ENCODE data around the gene GP9. TPM values are rescaled to one million over a fixed set of nuclear protein-coding genes. Genes with fewer than 3 reads are reported as not detected.
A peak's percentile ranks its signal among the peaks of the same experiment; 100 is the strongest.

Gene GP9
- total RNA-seq, 1 experiment from 2014 or later, result not detected

DNA sequence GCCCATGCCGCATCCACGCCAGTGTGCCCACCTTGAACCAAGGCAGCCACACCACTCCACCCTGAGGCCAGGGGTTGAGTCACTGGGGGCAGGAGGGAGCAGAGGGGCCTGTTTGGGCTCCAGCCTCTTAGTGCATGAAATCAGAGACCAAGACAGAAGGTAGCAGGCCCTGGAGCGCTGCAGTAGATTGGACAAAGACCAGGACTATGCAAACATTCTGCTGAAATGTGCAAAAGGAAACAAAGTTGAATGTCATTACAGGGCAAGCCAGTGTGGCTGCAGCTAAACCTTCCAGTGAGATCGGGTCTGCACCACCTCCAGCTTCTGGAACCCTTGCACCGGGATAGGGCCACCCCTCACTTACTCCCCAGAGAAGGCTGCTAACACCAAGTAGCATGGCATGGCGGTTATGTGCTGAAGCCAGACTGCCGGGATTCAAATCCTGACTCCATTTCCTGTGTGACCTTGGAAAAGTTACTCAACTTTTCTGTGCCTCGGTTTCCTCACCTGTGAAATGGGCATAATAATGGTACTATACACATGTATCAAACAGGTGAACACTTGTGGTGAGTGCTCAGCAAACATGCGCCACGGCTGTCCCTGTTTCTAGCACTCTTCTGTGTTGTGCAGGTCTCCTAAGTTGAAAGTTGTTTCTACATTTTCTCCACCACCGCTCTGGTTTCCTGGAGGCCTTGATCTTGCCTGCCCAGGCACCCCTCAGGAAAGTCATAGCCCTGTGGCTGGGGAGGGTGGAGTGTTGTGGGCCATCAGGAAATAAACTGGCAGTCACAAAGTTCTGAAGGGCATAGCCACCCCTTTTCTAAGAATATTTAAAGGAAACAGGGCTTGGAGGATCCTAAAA lies 25.0 kb upstream of the GP9 start:
- no peak for DNase-seq
- H3K27me3 ChIP-seq (ENCODE audit: control insufficient read depth, insufficient read depth, low read length), result no peaks in the 10 kb centered on the region
- no peak overlapping the region for H3K4me3 ChIP-seq (ENCODE audit: insufficient read depth, low read depth, low read length)
- H3K36me3 ChIP-seq (replicated peaks; ENCODE audit: control insufficient read depth, insufficient read depth, low read length), result no peaks in the 10 kb centered on the region

DNA sequence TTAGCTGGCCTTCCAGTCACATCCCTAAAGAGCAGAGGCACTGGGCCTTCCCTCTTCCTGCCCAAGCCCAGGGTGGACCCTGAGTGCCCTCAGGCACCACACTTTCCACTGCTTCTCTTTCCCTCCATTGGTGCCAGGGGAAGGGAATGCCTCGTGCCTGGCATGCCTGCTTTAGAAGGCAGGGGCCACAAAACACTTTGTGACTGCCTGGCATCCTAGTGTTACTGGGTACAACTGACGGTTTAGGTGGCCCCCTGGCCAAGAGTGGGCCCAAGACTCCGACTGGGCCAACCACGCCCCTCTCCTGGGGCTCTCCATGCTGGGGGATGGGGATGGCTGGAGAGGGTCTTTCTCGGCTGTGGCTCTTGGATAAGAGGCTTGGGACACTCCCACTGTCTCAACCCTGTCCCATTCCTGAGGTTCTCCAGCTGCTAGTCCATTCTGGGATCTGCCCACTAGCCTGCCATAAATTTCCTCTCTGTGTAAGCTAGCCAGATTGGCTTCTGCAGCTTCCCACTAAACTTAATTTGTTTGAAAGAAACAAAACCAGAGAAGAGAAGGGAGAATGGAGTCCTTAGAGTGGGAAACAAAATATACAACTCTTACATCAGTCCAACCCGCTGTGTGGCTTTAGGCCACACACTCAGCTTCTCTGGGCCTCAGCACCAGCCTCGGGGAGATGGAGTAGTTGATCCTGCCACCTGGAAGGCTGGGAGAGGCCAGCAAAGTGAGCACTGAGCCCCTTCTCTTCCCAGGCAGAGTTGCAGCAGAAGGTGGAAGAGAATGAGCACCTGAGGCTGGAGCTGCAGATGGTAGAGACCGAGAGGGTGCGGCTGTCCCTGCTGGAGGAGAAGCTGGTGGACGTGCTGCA lies 24.1 kb upstream of the GP9 start:
- no peaks in the 10 kb centered on the region for H3K36me3 ChIP-seq (replicated peaks; ENCODE audit: control insufficient read depth, insufficient read depth, low read length)
- H3K27me3 ChIP-seq (ENCODE audit: control insufficient read depth, insufficient read depth, low read length), result no peaks in the 10 kb centered on the region
- no peak overlapping the region for H3K4me3 ChIP-seq (ENCODE audit: insufficient read depth, low read depth, low read length)
- DNase-seq, result peak; percentile 28

DNA sequence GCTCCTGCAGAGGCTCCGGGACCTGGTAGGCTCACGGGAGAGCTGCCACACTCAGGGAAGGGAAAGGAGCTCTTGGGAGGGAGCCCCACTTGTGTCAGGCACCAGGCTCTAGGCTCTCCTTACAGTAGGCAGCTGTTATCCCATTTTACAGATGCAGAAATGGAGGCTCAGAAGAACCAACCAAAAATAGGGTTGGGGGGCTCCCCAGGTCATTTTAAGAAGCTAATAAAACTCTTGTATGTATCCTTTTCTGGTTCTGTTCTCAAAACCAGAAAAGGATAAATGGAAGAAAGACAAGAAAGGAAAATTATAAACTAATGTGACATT lies 23.5 kb upstream of the GP9 start:
- no peak overlapping the region for H3K4me3 ChIP-seq (ENCODE audit: insufficient read depth, low read depth, low read length)
- DNase-seq, result no peak

DNA sequence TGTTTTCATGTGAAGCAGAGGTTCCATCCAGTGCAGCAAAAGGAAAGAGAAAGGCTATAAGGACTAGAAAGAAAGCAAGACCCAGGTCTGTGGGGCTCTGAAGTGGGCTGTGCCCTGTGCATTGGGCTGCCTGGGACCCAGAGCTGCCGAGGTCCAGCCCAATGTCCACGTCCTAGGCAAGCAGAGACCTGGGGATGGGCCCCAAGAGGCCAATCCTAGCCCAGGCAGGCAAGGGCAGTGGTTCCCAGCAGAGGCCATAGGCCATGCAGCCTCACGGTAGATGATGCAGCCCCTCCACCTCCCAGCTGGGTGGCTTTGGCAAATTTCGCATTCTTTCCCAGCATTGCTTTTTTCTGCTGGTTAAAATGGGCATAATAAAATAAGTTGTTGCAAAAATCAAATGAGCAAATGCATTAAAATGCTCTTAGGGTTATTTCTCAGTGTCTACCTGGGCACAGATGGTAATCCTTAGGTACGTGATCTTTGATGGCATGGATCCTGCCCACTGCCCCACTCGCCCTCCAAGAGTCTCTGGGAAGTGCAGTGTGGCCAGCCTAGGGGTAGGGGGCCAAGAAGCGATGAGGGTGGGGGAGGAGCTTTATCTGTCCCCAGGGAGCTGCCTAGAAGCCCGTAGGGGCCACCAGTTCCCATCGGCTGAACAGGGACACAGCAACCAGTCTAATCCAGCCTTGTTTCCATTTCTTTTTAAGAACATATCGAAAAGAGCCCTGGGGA lies 22.3 kb upstream of the GP9 start:
- Histone ChIP-seq H3K36me3 (replicated peaks; ENCODE audit: control insufficient read depth, insufficient read depth, low read length) (no peaks in the 10 kb centered on the region), H3K27me3 (ENCODE audit: control insufficient read depth, insufficient read depth, low read length) (no peaks in the 10 kb centered on the region), H3K4me3 (ENCODE audit: insufficient read depth, low read depth, low read length) (no peak overlapping the region)
- peak; percentile 72 for DNase-seq

More for the DNA sequence above, 23.5 kb upstream of the GP9 start:
- H3K36me3 ChIP-seq (replicated peaks; ENCODE audit: control insufficient read depth, insufficient read depth, low read length), result no peaks in the 10 kb centered on the region
- no peaks in the 10 kb centered on the region for H3K27me3 ChIP-seq (ENCODE audit: control insufficient read depth, insufficient read depth, low read length)

DNA sequence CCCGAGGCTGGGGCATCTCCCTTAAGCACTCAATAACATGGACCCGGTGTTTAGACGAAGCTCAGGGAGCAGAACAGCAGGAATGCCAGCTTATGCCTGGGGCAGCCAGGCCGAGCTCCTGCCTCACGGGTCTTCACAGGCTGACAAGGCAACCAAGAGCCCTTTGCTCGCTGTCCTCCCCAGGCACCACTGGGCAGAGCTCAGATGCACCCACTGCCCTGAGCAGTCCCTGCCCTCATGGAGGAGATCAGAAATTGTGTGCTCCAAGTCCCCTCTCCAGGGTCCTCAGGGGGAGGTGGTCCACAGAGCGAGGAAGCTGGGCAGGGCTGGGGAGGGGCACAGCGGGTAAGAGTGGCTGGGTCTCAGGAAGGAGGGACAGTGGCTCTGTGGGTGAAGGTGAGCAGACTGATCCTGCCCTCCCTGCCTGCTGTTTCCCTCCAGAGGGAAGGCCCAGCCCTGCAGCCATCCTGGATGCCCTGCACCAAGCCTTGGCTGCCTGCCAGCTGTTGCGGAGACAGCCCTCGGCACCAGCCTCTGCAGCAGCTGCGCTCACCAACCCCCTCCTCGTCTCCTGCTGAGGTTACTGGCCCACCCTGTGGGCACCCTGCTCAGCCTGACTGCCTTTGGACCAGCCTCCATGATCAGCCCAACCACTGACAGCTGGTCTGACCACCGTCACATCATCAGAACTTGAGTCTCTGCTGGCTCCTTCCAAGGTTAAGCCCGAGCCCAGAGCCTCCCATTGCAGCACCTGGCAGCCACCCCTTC lies 21.1 kb upstream of the GP9 start:
- H3K4me3 ChIP-seq (ENCODE audit: insufficient read depth, low read depth, low read length), result no peak overlapping the region
- no peaks in the 10 kb centered on the region for H3K36me3 ChIP-seq (replicated peaks; ENCODE audit: control insufficient read depth, insufficient read depth, low read length)
- peak; percentile 51 for DNase-seq
- no peaks in the 10 kb centered on the region for H3K27me3 ChIP-seq (ENCODE audit: control insufficient read depth, insufficient read depth, low read length)

DNA sequence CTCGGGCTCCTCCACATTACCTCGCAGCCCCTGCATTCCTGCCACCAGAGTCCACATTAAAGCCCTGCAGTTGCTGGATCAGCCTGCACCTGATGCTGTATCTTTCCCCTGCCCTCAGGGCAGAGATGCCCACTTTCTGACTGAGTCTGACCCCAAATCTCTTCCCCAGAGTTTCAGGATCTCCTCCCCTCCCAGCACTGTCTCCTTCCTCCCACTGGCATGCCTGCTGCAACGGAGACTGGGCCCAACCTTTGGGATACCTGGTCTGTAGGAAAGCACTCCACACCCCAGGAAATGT lies 20.6 kb upstream of the GP9 start:
- DNase-seq, result peak; percentile 45
- Histone ChIP-seq H3K4me3 (ENCODE audit: insufficient read depth, low read depth, low read length) (no peak overlapping the region), H3K36me3 (replicated peaks; ENCODE audit: control insufficient read depth, insufficient read depth, low read length) (no peaks in the 10 kb centered on the region), H3K27me3 (ENCODE audit: control insufficient read depth, insufficient read depth, low read length) (no peaks in the 10 kb centered on the region)

DNA sequence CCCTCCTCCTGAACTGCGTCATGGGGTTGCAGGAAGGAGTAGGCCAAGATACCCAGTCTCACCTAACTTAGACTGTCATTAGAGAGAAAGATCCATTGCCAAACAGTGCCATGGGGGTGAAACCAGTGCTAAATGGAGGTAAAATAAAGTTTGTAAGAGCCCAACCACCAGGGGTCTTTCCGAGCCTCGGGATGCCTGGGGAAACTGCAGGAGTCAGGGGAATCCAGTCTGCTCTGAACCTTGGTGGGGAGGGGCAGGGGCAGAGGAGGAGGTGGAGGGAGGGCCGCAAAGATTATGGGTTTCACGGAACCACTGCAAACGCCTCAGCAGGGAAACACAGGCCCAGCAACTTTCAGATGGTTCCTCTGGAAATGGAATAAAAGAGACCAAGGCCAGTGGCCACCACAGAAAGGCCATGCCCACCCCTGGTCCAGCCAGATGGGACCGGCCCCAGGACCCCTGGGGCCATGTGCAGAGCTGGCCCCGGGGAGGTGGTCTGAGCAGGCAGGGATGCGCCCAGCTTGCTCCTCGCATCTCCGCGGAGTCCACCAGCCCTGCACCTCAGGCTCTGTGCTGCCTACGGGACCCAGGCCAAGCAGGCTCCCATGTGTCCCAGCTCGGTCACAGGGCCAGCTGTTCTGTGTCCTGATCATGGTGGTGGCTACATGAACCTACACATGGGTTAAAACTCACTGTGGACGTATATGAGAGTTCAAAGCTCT lies 19.8 kb upstream of the GP9 start:
- no peaks in the 10 kb centered on the region for H3K27me3 ChIP-seq (ENCODE audit: control insufficient read depth, insufficient read depth, low read length)
- H3K36me3 ChIP-seq (replicated peaks; ENCODE audit: control insufficient read depth, insufficient read depth, low read length), result no peaks in the 10 kb centered on the region
- peak; percentile 75 for DNase-seq
- no peak overlapping the region for H3K4me3 ChIP-seq (ENCODE audit: insufficient read depth, low read depth, low read length)

DNA sequence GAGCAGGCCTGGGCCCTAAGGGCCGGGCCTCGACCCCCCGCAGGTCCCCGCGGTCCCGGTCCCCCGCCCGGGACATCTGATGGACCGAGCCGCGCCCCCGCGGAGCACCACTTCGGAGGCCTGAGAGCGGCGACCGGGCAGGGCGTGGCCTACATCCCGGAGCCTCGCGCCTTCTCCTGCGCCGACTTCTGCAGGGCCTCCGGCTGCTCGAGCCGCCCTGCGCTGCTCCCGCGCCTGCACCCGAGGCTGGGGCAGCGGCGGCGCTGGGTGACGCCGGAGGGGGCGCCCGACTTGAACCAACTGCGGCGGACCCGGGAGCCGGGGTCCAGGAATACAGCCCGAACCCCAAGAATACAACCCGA lies 14.9 kb upstream of the GP9 start:
- Histone ChIP-seq H3K27me3 (ENCODE audit: control insufficient read depth, insufficient read depth, low read length) (no peaks in the 10 kb centered on the region), H3K4me3 (ENCODE audit: insufficient read depth, low read depth, low read length) (no peak overlapping the region), H3K36me3 (replicated peaks; ENCODE audit: control insufficient read depth, insufficient read depth, low read length) (no peaks in the 10 kb centered on the region)
- DNase-seq, result peak; percentile 72

DNA sequence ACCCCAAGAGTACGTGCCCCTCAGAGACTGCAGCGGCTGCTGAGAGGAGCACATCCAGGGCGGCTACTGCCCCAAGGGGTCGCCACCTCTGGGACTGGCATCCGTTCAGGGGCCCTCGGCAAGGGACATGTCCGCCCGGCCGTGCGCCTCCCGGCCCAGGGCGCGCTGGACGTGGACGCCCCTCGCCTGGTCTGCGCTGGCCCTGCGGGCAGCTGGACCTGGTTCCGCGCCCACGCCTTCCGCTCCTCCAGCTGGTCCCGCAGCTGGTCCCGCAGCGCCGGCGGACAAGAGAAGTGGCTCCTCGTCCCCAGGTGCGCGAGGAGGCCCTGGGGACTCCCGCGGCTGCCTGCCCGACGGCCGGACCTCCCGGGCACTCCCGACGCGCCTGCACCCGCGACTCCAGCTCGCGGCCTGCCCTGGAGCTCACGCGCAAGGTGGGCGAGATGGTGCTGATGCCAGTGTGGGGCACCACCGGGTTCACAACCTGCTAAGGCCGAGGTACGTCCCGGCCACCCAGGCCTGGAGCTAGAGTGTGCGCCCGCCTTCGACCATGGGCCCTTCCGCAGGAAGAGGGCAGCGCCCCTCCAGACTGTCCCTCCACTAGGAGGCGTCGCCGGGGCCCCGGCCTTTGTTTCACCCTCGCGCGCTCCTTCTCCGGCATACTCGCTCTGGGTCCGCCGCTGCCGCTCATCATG lies 14.4 kb upstream of the GP9 start:
- no peak overlapping the region for H3K4me3 ChIP-seq (ENCODE audit: insufficient read depth, low read depth, low read length)
- peak; percentile 91 for DNase-seq
- H3K36me3 ChIP-seq (replicated peaks; ENCODE audit: control insufficient read depth, insufficient read depth, low read length), result no peaks in the 10 kb centered on the region
- no peaks in the 10 kb centered on the region for H3K27me3 ChIP-seq (ENCODE audit: control insufficient read depth, insufficient read depth, low read length)

DNA sequence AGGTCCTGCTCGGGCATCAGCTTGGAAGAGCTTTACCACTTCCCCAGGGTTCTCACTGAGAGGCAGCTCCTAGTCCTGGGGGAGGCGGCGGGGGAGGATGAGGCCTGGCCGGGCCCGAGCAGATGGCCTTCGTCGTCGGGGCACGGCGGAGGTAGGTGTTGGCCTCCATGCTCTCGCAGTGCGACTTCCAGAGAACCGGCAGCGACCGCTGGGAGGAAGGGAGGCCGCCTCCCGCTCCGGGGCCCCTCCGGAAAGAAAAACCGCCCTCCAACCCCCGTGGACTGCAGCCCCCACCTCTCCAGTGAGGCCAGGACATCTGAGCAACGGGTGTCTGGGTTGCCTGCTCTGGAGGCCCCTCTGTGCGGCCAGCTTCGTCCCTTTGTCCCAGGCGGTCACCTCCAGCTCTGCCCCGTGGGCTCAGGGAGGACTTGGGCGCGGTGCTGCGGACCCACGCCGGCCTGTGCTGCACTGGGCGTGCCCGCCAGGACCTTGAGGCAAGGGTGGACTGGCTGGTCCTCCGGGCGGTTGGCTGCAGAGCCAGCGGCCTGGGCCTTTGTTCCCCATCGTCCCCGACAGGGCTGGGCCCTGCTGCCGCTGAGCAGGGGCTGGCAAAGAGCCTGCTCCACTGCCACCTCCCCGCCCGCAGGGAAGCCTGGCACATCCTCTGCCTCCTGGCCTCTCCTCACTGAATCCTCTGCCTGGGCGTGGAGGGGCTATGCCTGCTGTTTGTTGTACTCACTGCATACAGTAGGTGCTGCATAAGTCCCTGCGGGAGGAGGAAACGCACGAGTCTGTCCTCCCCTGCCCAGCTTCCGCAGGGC lies 13.6 kb upstream of the GP9 start:
- Histone ChIP-seq H3K4me3 (ENCODE audit: insufficient read depth, low read depth, low read length) (no peak overlapping the region), H3K36me3 (replicated peaks; ENCODE audit: control insufficient read depth, insufficient read depth, low read length) (no peaks in the 10 kb centered on the region), H3K27me3 (ENCODE audit: control insufficient read depth, insufficient read depth, low read length) (no peaks in the 10 kb centered on the region)
- peak; percentile 64 for DNase-seq

DNA sequence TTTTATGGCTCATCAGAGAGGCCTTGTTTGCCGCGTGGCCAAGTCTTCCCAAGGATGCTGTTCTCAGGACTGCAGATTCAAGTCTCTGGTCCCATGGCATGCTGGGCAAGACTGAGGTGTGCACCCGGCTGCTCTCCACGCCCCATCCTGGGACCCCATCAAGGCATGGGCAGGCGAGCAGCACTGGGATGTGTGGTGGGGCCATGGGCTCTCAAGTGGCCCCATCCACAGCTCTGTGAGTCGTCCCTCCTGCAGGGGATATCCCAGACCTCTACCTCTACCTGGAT lies 13.1 kb upstream of the GP9 start:
- Histone ChIP-seq H3K36me3 (replicated peaks; ENCODE audit: control insufficient read depth, insufficient read depth, low read length) (no peaks in the 10 kb centered on the region), H3K27me3 (ENCODE audit: control insufficient read depth, insufficient read depth, low read length) (no peaks in the 10 kb centered on the region), H3K4me3 (ENCODE audit: insufficient read depth, low read depth, low read length) (no peak overlapping the region)
- DNase-seq, result no peak

DNA sequence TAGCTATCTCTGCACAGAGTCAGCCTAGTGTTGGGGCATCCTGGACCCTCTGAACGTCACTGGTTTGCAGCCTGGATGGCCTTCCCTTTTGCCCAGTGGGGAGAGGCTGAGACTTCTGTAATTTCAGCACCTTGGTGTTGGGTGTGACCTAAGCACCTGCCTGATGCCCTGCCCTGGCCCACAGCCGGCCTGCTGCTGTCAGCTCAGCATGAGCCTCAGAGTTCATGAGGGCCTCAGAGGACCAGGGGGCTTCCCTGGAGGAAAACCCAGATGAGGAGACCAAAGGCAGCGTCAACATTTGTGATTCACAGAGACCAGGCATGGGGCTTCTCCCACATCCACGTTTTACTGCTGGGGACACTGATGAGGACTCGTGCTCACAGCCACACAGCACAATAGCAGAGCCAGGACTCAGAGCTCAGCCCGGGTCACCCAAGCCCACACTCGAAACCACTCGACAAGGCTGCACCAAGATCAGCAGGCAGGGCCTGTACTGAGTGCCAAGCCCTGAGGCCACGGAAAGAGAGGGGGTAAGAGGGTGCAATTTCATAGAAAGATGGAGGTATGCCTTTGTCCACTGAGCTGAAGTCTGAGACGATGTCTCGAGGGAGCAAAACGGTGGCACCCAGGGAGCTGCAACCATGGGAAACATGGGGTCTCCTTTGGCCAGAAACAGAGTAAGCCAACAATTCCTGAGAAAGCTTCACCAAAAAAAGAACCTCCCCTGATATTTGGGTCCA lies 9.9 kb upstream of the GP9 start:
- DNase-seq, result no peak
- H3K4me3 ChIP-seq (ENCODE audit: insufficient read depth, low read depth, low read length), result no peak overlapping the region
- no peaks in the 10 kb centered on the region for H3K27me3 ChIP-seq (ENCODE audit: control insufficient read depth, insufficient read depth, low read length)
- no peaks in the 10 kb centered on the region for H3K36me3 ChIP-seq (replicated peaks; ENCODE audit: control insufficient read depth, insufficient read depth, low read length)
